Gastrocnemius medialis (tissue), 4 donors: ENCODE results near the gene LDLRAD4.

Experiments used
- CTCF ChIP-seq, 5 experiments: fragments of 450-650 bp in 3 of 5; fragments of 200-600 bp in 2 of 5; sonication (generic) in 2 of 5; IDR thresholded peaks in 4 of 5; conservative IDR thresholded peaks in 1 of 5; 1 replicate in 4 of 5; 2 replicates in 1 of 5; pipeline ENCODE4 v1.5.1; 2016 to 2019; ENCODE audit warnings: antibody characterized with exemption in 5 of 5, mild to moderate bottlenecking in 3 of 5, moderate library complexity in 3 of 5
- POLR2A ChIP-seq, 2 donors: fragments of 450-650 bp; IDR thresholded peaks; one replicate each; pipeline ENCODE4 v1.6.1; 2017; ENCODE audit warnings: antibody characterized with exemption in 2 of 2, mild to moderate bottlenecking in 2 of 2, moderate library complexity in 2 of 2

GRCh38 chr18:13374468-13375301 lies 156.1 kb downstream of the LDLRAD4 start:
- TF ChIP-seq CTCF (IDR thresholded peaks at IDR 0.05 in 4 of 5, conservative IDR thresholded peaks at IDR 0.05 in 1 of 5) (no peak), POLR2A (IDR thresholded peaks at IDR 0.05) (no peak)
